DOHH2 (cell line): ENCODE measurements around the gene ZNF444.

Source experiments
- H3F3A ChIP-seq: fragments of 200-600 bp; sonication (generic), shearing (Covaris generic); 2 replicates; pipeline ENCODE4 v1.6.0; 2016; ENCODE audit warnings: antibody characterized with exemption, mild to moderate bottlenecking; ENCODE audit not compliant: control insufficient read depth, insufficient read depth
- H3K27ac ChIP-seq: fragments of 200-600 bp; sonication (generic); 2 replicates; pipeline ENCODE4 v1.5.1; 2014; ENCODE audit warnings: low read depth, mild to moderate bottlenecking, low read length, moderate library complexity
- H3K27me3 ChIP-seq: fragments of 200-600 bp; sonication (generic); 2 replicates; pipeline ENCODE4 v1.6.1; 2014; ENCODE audit warnings: mild to moderate bottlenecking, low read length, mixed read lengths; ENCODE audit not compliant: control insufficient read depth
- H3K36me3 ChIP-seq: fragments of 200-600 bp; sonication (generic); 2 replicates; pipeline ENCODE4 v1.6.1; 2014; ENCODE audit warnings: mild to moderate bottlenecking, low read length, moderate library complexity, mixed read lengths; ENCODE audit not compliant: control insufficient read depth
- H3K4me1 ChIP-seq: fragments of 200-600 bp; sonication (generic); 2 replicates; pipeline ENCODE4 v1.6.1; 2014; ENCODE audit warnings: mild to moderate bottlenecking, low read length, mixed read lengths; ENCODE audit not compliant: control insufficient read depth
- H3K4me2 ChIP-seq: fragments of 200-600 bp; sonication (generic); 2 replicates; pipeline ENCODE4 v1.6.0; 2014; ENCODE audit warnings: mild to moderate bottlenecking, low read length, moderate library complexity
- H3K4me3 ChIP-seq: fragments of 200-600 bp; sonication (generic); 2 replicates; pipeline ENCODE4 v1.5.1; 2014; ENCODE audit warnings: mild to moderate bottlenecking, low read length, mixed read lengths
- H3K79me2 ChIP-seq: fragments of 200-600 bp; sonication (generic); 2 replicates; pipeline ENCODE4 v1.6.1; 2014; ENCODE audit warnings: mild to moderate bottlenecking, low read length, mixed read lengths; ENCODE audit not compliant: control insufficient read depth
- H3K9me2 ChIP-seq: fragments of 200-600 bp; sonication (generic); replicated peaks from 2 replicates; pipeline ENCODE4 v1.6.1; 2014; ENCODE audit warnings: mild to moderate bottlenecking, low read length, mixed read lengths; ENCODE audit not compliant: control insufficient read depth
- H3K9me3 ChIP-seq: fragments of 200-600 bp; sonication (generic); 2 replicates; pipeline ENCODE4 v1.6.1; 2014; ENCODE audit warnings: antibody characterized with exemption, low read length, mixed read lengths; ENCODE audit not compliant: control insufficient read depth, insufficient read depth
- H4K20me1 ChIP-seq: fragments of 200-600 bp; sonication (generic); 2 replicates; pipeline ENCODE4 v1.6.0; 2014; ENCODE audit warnings: low read depth, mild to moderate bottlenecking, antibody characterized with exemption, low read length, moderate library complexity; ENCODE audit not compliant: control insufficient read depth, insufficient read depth
- EZH2phosphoT487 ChIP-seq: fragments of 200-600 bp; sonication (generic); IDR thresholded peaks from 2 replicates; pipeline ENCODE4 v1.6.1; 2017; ENCODE audit warnings: borderline replicate concordance, mild to moderate bottlenecking, antibody characterized with exemption, low read length, moderate library complexity, mixed read lengths
- TF ChIP-seq, protein P1 (sequence below): fragments of 200-600 bp; sonication (generic); IDR thresholded peaks from one replicate; pipeline ENCODE4 v1.5.1; 2014; ENCODE audit warnings: antibody characterized with exemption, mild to moderate bottlenecking, low read depth, low read length; ENCODE audit not compliant: poor library complexity, severe bottlenecking

Gene ZNF444

DNA sequence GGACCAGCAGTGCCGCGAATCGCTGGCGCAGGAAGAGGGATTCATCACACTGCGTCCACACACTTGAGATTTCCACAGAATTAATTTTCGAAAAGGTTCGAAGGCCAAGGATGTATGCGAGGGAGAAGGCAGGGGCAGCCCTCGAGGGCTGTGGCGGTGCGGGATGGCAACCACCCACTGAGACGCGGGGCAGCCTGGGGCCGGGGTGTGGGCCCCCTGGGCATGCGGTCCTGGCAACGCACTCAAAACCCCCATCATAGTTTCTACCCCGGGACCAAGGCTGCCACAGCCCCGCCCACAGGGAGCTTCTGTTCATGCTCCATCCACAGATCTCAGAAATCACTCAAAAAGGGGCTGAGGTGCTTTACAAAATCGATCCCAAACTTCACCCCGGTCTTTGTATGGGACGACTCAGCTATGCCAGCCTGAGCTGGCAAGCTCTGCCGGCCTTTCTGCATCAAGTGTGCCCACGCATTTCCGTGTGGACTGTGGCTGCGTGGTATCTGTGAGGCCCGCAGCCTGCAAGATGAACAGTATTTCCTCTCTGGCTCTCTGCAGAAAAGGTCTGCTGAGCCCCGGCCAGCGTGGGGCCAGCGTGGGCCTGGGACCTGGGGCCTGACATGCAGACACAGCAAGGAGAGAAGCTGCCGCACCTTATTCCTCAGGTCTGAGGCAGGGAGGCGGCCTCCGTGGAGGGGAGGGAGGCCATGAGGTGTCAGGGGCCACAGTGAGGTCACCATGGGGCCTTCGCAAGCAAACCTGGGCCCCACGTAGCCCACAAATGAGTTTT is 39.1 kb upstream of the ZNF444 start:
- Histone ChIP-seq H3K4me3 (no peak overlapping the region), H3K9me3 (no peaks in the 10 kb centered on the region), H3K9me2 (no peaks in the 10 kb centered on the region), H3K4me1 (peaks cover 9% of the 10 kb centered on the region), H3K27me3 (no peaks in the 10 kb centered on the region), H3K27ac (no peak overlapping the region), H3K79me2 (peaks cover 60% of the 10 kb centered on the region), H4K20me1 (peaks cover 4% of the 10 kb centered on the region; the same call in 1 of the 2 replicates), H3F3A (no peaks in the 10 kb centered on the region), H3K4me2 (no peak overlapping the region), H3K36me3 (peaks cover 25% of the 10 kb centered on the region)
- TF ChIP-seq EZH2phosphoT487, result no peak
- TF ChIP-seq, protein P1, sequence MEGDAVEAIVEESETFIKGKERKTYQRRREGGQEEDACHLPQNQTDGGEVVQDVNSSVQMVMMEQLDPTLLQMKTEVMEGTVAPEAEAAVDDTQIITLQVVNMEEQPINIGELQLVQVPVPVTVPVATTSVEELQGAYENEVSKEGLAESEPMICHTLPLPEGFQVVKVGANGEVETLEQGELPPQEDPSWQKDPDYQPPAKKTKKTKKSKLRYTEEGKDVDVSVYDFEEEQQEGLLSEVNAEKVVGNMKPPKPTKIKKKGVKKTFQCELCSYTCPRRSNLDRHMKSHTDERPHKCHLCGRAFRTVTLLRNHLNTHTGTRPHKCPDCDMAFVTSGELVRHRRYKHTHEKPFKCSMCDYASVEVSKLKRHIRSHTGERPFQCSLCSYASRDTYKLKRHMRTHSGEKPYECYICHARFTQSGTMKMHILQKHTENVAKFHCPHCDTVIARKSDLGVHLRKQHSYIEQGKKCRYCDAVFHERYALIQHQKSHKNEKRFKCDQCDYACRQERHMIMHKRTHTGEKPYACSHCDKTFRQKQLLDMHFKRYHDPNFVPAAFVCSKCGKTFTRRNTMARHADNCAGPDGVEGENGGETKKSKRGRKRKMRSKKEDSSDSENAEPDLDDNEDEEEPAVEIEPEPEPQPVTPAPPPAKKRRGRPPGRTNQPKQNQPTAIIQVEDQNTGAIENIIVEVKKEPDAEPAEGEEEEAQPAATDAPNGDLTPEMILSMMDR, result no peak

DNA sequence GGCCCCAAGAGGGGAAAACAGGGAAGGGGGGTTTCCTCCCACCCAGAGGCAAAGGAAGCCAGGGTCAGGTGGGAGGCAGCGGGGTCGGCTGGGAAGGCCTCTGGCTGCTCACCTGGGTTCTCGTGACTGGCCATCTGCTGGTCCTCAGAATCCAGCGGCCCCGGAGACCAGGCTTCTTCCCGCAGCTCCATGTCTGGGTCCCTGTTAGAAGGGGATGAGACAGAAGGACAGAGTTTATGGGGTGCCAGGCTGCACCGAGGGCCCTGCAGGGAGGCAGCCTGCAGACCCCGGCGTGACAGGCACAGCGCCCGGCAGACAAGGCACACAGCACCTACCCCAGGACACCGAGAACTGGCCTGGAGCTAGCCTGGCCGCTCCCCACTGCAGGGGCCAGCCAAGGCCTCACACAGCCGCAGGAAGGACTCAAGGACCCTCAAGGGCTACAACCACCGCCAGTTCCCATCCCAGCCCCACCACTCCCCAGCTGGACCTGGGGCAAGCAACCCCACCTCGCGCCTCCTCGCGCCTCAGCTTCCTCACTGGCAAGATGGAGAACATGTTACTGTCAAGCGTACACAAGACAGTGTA is 38.0 kb upstream of the ZNF444 start:
- peaks cover 15% of the 10 kb centered on the region for H3K36me3 ChIP-seq
- no peak for TF ChIP-seq EZH2phosphoT487
- TF ChIP-seq, protein P1, result no peak
- peaks cover 72% of the 10 kb centered on the region for H3K79me2 ChIP-seq
- no peak overlapping the region for H3K4me3 ChIP-seq
- peaks cover 4% of the 10 kb centered on the region; the same call in 1 of the 2 replicates for H4K20me1 ChIP-seq
- H3K27ac ChIP-seq, result no peak overlapping the region
- H3K4me1 ChIP-seq, result peaks cover 9% of the 10 kb centered on the region
- H3K9me3 ChIP-seq, result no peaks in the 10 kb centered on the region
- H3K27me3 ChIP-seq, result no peaks in the 10 kb centered on the region
- H3K9me2 ChIP-seq, result no peaks in the 10 kb centered on the region
- H3F3A ChIP-seq, result no peaks in the 10 kb centered on the region
- H3K4me2 ChIP-seq, result no peak overlapping the region

DNA sequence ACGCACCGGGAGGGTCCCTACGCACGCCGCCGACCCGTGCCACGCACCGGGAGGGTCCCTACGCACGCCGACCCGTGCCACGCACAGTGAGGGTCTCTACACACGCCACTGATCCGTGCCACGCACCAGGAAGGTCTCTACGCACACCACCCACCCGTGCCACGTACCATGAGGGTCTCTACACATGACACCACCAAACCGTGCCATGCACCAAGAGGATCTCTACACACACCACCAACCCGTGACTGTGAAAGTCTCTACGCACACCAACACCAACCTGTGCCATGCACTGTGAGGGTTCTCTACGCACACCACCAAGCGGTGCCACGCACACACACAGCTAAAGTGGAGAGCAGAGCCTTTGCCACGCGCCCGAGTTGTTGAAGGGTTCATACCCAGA is 36.7 kb upstream of the ZNF444 start:
- peaks cover 81% of the 10 kb centered on the region for H3K79me2 ChIP-seq
- TF ChIP-seq, protein P1, result no peak
- TF ChIP-seq EZH2phosphoT487, result no peak
- H3K27ac ChIP-seq, result no peak overlapping the region
- no peak overlapping the region for H3K4me2 ChIP-seq
- H3F3A ChIP-seq, result no peaks in the 10 kb centered on the region
- H3K9me2 ChIP-seq, result no peaks in the 10 kb centered on the region
- H3K36me3 ChIP-seq, result peaks cover 14% of the 10 kb centered on the region
- peaks cover 17% of the 10 kb centered on the region for H3K4me1 ChIP-seq
- no peak overlapping the region for H3K4me3 ChIP-seq
- no peaks in the 10 kb centered on the region for H3K27me3 ChIP-seq
- H4K20me1 ChIP-seq, result peaks cover 7% of the 10 kb centered on the region; the same call in 1 of the 2 replicates
- no peaks in the 10 kb centered on the region for H3K9me3 ChIP-seq
